ENCODE measurements around the gene EDN2.
A peak's percentile ranks its signal among the peaks of the same experiment; 100 is the strongest.

The EDN2 gene

GRCh38 chr1:41437011-41437355 is 47.5 kb downstream of the EDN2 start:
- no peak for DNase-seq (ENCODE audit: low read depth)

- DNase-seq (ENCODE audit: low read depth): no peak
Observed at GRCh38 chr1:41436281-41437010, 48.0 kb downstream of the EDN2 start.

GRCh38 chr1:41435570-41436178 is 48.8 kb downstream of the EDN2 start:
- no peak for DNase-seq (ENCODE audit: low read depth)

- DNase-seq (ENCODE audit: low read depth): no peak
Observed at GRCh38 chr1:41434748-41435449, 49.6 kb downstream of the EDN2 start.

- no peak for DNase-seq (ENCODE audit: low read depth)
Observed at GRCh38 chr1:41434306-41434705, 50.2 kb downstream of the EDN2 start.

- no peak for DNase-seq (ENCODE audit: low read depth)
Observed at GRCh38 chr1:41433501-41433900, 51.0 kb downstream of the EDN2 start.

- peak; percentile 44 for DNase-seq (ENCODE audit: low read depth)
Observed at GRCh38 chr1:41432481-41433280, 51.8 kb downstream of the EDN2 start.

- DNase-seq (ENCODE audit: low read depth): no peak
Observed at GRCh38 chr1:41431490-41432350, 52.8 kb downstream of the EDN2 start.

GRCh38 chr1:41430582-41430981 is 53.9 kb downstream of the EDN2 start:
- no peak for DNase-seq (ENCODE audit: low read depth)

- DNase-seq (ENCODE audit: low read depth): no peak
Observed at GRCh38 chr1:41430069-41430468, 54.4 kb downstream of the EDN2 start.

GRCh38 chr1:41429641-41430035 is 54.8 kb downstream of the EDN2 start:
- DNase-seq (ENCODE audit: low read depth): no peak
